ENCODE results near the gene LEF1. TPM values are rescaled to one million over a fixed set of nuclear protein-coding genes. Genes with fewer than 3 reads are reported as not detected.

The LEF1 gene
- total RNA-seq, 2 donors from 2014 or later = 3.4 TPM; not detected in 1

DNA sequence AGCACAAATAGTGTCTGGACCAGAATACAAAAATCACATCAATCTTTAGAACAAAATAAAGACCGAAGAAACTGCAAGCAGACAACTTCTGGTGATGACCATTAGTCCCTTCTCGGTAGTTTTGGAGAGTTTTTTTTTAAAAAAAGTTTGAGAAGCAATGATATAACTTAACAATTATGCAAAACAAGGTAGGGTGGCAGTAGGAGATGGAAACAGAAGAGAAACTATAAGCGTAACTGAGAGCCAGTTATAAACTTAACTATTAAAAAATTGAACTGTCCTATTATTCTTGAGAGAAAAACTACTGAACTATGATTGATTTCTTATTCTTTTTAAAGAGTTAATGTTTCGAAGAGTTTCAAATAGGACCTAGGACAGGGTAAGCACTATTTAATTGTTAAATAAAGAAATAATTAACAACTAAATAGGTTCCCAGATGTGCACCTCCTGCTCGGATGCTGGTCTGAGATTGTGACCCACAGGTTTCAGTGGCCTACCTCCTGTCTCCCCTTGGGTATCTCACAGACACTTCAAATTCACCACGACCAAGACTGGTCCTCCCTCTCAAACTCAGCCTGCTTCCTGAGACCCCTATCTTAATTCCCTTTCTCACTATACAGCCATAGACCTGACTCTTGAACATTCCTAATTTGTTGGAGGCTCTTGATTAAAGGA is 81.3 kb downstream of the LEF1 start:
- TF ChIP-seq, protein P1, sequence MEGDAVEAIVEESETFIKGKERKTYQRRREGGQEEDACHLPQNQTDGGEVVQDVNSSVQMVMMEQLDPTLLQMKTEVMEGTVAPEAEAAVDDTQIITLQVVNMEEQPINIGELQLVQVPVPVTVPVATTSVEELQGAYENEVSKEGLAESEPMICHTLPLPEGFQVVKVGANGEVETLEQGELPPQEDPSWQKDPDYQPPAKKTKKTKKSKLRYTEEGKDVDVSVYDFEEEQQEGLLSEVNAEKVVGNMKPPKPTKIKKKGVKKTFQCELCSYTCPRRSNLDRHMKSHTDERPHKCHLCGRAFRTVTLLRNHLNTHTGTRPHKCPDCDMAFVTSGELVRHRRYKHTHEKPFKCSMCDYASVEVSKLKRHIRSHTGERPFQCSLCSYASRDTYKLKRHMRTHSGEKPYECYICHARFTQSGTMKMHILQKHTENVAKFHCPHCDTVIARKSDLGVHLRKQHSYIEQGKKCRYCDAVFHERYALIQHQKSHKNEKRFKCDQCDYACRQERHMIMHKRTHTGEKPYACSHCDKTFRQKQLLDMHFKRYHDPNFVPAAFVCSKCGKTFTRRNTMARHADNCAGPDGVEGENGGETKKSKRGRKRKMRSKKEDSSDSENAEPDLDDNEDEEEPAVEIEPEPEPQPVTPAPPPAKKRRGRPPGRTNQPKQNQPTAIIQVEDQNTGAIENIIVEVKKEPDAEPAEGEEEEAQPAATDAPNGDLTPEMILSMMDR (IDR thresholded peaks at IDR 0.05) = no peak
- DNase-seq (ENCODE audit: low spot score) = no peak
- H3K27me3 ChIP-seq = no peaks in the 10 kb centered on the region
- no peaks in the 10 kb centered on the region for H3K36me3 ChIP-seq
- H3K4me1 ChIP-seq = no peaks in the 10 kb centered on the region
- H3K4me3 ChIP-seq = no peak overlapping the region
- H3K9me3 ChIP-seq = no peaks in the 10 kb centered on the region
- no peak overlapping the region for H3K27ac ChIP-seq

DNA sequence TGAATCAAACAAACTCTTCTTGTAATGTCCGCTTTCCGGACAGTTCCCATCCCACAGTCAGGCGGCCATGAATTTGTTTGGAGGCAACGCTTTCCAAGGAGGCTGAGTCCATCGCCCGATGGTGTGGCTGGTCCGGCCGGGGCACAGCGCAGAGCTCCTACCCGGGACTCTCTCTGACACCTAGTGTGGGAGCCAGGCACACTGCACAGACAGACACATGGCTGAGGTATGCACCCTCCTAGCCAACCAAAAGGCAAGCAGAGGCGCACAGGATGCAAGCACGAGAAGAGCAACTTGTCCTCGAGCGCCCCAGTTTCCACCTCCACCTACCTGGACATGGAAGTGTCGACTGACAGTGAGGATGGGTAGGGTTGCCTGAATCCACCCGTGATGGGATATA is 87.5 kb downstream of the LEF1 start:
- no peak overlapping the region for H3K4me3 ChIP-seq
- no peaks in the 10 kb centered on the region for H3K27me3 ChIP-seq
- H3K27ac ChIP-seq = no peak overlapping the region
- no peaks in the 10 kb centered on the region for H3K9me3 ChIP-seq
- no peak for DNase-seq (ENCODE audit: low spot score)
- TF ChIP-seq, protein P1 (IDR thresholded peaks at IDR 0.05) = no peak
- no peaks in the 10 kb centered on the region for H3K36me3 ChIP-seq
- H3K4me1 ChIP-seq = no peaks in the 10 kb centered on the region

DNA sequence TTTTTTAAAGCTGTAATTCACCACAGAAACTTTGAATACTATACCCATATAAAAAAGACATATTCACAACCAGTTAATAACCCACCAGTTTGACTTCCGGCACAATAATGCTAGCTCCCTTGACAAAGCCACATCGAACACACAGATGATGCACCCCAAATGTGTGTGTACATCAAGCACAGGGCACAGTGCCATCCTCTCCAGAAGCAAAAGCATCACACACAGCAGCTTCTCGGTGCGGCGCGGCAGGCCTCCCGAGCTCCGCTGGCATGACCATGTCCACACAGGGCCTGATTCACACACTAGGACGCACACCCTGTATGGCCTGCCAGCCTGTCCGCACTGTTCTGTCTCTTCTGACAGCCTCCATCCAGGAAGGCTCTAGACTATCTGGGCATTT is 88.0 kb downstream of the LEF1 start:
- Histone ChIP-seq H3K4me3 (no peak overlapping the region), H3K4me1 (no peaks in the 10 kb centered on the region), H3K27me3 (no peaks in the 10 kb centered on the region), H3K36me3 (no peaks in the 10 kb centered on the region), H3K27ac (no peak overlapping the region), H3K9me3 (no peaks in the 10 kb centered on the region)
- TF ChIP-seq, protein P1 (IDR thresholded peaks at IDR 0.05) = no peak
- DNase-seq (ENCODE audit: low spot score) = no peak

DNA sequence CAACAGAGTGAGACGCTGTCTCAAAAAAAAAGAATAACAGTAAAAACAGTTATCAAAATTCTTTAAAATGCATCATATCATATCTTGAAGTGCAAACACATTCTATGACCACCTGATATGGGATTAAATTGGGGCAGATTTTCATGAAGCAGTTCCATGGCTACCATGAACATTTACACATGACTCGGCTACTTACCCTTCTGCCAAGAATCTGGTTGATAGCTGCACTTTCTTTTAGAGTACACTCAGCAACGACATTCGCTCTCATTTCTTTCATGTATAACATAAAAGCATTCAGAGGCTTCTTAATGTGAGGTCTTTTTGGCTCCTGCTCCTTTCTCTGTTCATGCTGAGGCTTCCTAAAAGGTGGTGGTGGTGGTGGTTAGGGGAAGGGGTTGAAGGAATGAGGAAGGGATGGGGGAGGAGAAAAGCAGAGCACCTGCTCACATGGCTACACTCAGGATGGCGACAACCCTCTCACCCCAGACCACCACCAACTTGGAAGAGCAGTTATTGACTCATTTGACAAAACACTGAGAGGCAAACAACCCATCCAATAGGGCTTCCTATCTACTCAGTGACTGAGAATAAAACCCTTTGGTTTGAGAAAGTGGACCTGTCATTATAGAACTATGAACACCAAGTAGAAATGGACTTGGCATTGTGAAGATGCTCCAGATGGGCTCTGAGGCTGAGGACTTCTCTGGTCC is 90.6 kb downstream of the LEF1 start:
- TF ChIP-seq, protein P1 (IDR thresholded peaks at IDR 0.05) = no peak
- no peaks in the 10 kb centered on the region for H3K27me3 ChIP-seq
- no peaks in the 10 kb centered on the region for H3K9me3 ChIP-seq
- no peaks in the 10 kb centered on the region for H3K4me1 ChIP-seq
- no peak overlapping the region for H3K4me3 ChIP-seq
- H3K27ac ChIP-seq = no peak overlapping the region
- no peak for DNase-seq (ENCODE audit: low spot score)
- H3K36me3 ChIP-seq = no peaks in the 10 kb centered on the region

DNA sequence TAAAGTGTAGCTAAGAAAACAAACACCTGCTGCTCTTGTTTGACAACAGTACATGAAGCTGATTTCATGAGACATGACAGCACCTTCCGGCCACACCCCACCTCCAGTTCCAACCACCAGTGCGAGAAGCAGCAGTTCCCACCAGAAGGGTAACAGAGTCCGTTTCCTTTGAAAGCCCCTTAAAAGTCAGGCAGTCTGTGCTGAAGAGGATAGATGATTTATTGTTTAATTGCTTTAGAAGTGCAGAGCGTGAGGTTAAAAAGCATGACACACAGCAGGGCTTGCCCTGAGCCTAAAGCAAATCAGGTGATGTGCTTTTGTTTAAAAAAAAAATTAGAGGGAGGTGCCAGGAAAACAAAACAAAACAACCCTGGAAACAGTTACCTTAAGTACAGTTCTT is 96.4 kb downstream of the LEF1 start:
- Histone ChIP-seq H3K9me3 (no peaks in the 10 kb centered on the region), H3K36me3 (no peaks in the 10 kb centered on the region), H3K4me3 (no peak overlapping the region), H3K4me1 (no peaks in the 10 kb centered on the region), H3K27me3 (no peaks in the 10 kb centered on the region), H3K27ac (no peak overlapping the region)
- TF ChIP-seq, protein P1 (IDR thresholded peaks at IDR 0.05) = no peak
- DNase-seq (ENCODE audit: low spot score) = no peak

Measured in right atrium auricular region (tissue), 2 donors.